GM19099 (cell line): Measurements from ENCODE around the gene ANKRD29.

ENCODE experiments used
- POLR2A ChIP-seq: IDR thresholded peaks from 3 replicates; pipeline ENCODE4 v1.6.1; 2011; ENCODE audit warnings: low read depth; ENCODE audit not compliant: insufficient read length; ENCODE audit errors: extremely low read depth

The ANKRD29 gene

DNA sequence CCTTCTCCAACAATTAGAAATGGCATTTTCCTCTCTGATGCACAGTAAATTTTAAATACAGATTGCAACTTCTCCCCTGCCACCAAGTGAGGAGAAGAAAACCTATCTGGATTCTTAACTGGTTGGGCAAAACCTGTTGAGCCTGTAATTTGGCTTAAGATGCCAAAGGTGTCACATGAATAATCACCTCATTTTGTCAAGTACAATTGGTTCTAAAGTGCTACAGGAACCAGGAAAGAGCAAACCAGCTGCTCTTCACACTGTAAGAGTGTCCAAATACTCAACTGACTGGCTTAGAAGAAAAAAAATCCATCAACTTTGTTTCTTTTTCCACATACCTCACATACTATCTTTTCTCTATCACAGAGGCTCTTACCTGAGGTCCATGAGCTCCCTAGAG lies 111.8 kb downstream of the ANKRD29 start:
- TF ChIP-seq POLR2A = no peak
